HG02763 (cell line): ENCODE measurements around the gene SND1.
A peak's percentile ranks its signal among the peaks of the same experiment; 100 is the strongest.

Experiments used
- ATAC-seq: cut with Tn5 transposase; IDR thresholded peaks from one replicate; pipeline ENCODE4 v1.9.1; 2021; ENCODE audit warnings: mild to moderate bottlenecking, moderate library complexity; ENCODE audit not compliant: unreplicated experiment

SND1 gene

DNA sequence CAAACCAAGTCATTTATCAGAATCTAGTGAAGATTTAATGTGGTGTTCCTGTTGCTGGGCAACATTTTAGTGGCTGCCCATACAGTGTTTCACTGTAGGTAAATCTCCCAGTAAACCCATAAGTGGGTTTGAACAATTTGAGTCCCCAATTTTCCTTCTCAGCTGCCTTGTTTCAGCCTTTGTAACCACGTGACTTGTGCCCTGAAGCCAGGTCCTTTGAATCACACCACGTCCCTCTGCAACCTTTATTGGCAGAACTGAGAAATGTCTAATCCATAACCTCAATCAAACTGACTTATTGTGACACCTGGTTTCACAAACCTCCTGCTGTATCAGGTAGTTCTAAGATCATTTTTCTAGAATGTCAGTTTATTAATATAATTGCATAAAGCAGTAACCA lies 30.1 kb downstream of the SND1 start:
- no peak for ATAC-seq

DNA sequence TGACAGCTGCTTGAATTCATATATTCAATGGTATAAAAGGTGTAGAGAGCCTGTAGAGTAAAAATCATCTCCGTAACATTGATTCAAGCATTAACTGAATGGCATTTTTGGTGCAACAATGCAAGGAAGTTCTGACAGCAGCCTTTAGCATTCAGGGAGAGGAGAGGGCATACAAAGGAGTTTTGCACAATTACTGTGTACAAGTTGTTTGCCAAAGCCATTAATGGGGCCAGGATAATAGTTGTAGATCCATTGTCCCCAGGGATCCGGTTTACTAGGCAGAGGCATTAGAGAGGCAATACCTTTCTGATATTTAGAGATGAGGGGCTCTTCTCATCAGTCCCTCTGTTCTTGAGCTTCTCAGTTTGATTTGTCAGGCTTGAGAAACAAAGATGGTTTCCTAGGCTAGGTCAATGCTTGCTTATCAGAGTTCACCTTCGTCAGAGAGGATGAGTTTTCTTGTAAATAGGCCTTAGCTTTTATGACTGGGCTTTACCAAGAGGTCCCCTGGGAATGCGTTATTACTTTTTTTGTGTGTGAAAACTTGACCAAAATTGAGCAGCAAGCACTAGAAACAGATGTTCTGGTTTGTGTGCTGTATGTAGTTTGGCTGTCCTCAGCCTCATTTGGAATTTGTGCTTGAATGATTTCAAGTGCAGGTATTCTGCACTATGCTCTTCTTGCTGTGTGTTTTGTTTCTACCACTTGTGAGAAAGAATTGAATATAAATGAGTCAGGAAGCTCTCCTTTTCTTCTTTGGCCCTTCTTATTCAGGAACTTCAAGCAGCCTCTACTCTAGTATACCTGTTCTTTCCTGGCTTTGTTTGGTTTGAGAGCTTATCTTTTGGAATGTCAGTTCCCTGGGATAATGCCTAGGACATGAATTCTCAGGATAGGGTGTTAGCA lies 32.0 kb downstream of the SND1 start:
- ATAC-seq = peak; percentile 54

DNA sequence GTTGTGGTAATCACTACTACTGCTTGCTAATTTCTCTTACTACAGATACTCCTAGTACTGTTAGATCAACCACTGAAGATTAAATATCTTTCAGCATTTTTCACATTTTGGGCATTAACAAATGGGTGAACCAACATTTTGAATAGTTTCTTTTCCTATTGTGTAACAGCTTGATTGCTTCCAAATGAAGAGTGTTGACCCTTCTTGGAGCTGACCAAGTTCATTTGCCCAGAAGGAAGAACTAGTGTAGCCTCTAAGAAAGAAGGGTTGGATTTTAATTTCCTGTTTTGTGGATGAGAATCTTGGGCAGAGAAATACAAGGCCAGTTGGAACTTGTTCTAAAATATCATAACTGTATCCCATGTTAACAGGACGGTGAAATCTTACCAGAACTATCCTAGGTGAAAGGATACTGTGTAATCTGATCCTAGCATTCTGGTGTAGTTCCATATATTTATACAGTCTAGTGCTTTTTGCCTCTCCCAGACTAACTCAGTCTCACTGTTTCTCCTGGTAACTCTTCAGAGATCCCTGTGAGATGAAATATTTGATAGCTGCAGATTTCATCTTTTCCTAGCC lies 37.3 kb downstream of the SND1 start:
- ATAC-seq = no peak

DNA sequence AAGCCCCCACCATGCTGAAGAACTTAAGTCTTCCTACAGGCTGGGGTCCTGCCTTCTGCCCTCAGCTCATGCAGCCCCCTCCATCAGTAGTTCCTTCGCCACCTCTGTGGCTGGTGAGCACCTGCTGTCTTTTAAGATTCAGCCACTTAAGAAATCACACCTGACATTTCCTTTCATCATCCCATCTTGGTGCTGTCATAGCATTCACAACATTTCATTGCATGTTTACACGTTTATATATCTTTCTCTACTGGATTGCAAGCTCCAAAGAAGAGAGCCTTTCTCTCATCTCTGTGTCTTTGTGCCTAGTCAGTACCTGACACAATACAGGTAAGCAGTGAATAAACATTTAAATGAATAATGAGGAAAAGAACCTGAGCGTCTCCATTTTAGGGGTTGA lies 38.3 kb downstream of the SND1 start:
- no peak for ATAC-seq

DNA sequence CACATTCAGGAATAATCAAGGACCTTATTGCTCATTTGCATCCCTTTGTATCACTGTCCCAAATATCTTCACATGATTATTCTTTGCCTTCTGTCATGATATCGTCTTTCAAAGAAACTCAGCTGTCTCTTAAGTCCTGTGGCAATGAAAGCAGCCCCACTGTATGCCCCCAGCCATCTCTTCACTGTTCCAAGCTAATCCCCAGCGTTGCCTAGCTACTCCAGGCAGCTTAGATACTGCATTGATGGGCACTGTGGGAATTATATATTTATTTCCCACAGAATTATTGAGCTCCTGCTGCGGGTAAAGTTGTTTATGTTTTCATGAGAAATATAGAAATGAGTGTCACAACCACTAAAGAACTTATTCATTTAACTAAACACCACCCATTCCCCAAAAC lies 38.8 kb downstream of the SND1 start:
- no peak for ATAC-seq

DNA sequence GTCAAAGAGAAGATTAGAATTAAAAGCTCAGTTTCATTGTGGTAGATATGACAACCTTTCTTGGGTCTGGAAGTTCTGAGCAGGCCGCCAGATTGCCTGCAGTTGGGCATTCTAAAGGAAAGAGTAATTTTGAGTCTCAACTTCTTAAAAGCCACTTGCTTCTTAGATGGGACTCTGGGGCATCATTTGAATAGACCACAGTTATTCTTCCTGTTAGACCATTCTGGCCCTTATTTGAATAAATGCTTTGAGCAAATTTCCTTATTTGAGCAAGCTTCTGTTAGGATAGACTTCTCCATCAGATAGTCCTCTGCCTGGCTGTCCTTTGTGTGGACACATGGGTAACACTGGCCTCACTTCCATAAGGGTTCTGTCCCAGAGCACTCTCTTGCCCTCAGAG lies 40.2 kb downstream of the SND1 start:
- no peak for ATAC-seq

DNA sequence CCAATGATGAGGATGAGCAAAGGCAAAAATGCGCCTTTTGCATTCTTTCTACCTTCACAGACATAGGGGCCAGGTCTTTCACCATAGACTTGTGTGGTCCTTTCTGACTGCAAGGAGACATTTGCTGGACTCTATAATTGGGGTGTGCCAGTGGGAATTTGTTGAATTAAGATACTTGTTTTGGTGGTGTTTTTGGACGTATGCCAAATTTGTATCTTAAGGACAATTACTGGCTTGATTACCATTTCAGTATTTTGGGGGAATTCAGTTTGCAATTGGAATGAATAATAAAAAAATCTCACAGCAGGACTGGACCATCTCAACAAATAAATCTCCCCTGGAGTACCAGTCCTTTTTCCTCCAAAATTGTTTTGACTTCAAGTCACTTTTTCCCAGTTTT lies 47.9 kb downstream of the SND1 start:
- no peak for ATAC-seq

DNA sequence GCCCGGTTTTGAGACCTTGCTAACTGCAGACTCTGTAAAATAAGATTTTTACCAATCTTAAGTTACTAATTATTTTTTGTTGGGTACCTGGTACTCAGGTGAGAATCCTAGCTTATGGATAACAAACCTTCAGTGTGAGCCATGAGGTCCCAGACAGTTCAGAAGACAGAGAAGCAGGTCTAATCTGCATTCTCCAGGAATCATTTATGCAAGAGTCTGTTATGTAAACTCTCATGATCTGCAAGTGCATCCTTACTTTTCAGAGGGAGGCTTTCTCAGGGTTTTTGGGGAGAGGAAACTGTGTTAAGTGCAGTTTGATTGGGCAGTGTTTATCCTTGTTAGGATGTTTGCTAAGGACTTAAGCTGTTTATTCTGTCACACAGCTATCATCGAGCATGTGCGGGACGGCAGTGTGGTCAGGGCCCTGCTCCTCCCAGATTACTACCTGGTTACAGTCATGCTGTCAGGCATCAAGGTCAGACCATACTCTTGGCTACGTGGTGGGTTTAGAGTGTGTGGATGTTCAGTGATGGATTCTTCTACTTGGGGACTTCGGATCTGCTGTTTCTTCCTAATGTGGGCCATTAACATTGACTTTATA lies 50.2 kb downstream of the SND1 start:
- no peak for ATAC-seq

DNA sequence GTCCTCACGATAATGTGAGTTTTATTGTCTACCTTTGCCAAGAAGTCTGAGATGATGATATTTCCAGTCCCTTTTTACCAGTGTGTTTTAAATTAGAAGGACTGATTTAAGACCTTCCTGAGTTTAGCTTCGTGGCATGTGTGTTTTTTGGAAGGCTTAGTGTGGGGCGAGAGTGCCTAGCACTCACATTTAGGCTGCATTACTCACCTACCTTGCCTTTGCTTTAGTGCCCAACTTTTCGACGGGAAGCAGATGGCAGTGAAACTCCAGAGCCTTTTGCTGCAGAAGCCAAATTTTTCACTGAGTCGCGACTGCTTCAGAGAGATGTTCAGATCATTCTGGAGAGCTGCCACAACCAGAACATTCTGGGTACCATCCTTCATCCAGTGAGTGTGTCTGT lies 50.9 kb downstream of the SND1 start:
- no peak for ATAC-seq

DNA sequence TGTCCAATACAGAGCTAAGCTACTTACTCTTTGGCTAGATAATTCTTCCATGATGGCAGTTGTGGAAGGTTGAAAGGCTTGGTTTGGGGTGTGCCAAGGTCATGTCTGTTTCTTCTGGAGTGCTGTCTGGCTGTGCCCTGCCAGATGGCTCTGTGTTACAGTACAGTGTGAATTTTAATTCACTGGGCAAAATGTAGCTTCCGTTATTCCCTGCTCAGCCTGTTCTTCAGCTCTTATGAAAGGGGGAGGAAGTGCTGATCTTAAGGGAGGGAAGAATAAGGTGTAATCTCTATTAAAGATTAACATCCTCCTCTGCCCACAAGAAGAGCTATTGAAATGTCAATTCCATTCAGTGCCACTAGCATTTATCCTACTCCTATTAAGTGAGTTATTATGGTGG lies 52.2 kb downstream of the SND1 start:
- no peak for ATAC-seq

DNA sequence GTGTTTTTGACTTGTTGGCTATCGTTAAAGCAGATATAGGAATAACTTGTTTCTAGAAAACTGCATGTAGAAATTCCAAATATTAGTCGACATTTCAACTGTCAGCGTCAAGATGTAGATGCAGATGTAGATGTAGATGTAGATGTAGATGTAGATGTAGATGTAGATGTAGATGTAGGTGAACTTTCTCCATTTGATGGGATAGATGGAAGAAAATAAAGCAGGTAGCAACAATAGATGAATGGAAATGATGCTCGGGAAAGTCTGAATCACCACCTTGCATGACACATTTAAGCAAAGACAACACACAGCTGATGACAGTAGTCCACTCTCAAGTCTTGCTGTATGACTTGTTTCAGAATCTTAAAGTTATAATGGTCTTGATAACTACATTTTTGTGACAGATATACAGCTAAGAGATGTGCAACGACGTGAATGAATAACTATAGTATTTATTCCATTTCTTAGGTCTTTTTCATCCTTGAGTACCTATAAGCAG lies 53.5 kb downstream of the SND1 start:
- no peak for ATAC-seq

DNA sequence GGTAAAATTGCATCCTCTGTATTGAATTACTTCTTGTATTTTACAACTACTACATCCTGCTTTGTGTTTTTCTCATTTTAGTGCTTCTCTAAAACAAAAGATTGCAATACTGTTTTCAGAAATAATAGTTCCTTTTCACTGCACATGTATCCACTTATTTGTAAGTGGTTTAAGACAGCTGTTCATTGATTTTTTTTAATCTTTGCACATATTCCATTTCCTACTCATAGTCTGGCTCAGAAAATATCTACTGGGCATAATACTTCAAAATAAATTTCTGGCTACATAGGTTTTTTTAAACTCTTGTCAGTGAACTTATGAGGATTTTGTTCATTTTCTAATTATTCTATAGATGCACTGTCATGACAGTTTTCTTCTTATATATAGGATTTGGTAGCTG lies 54.8 kb downstream of the SND1 start:
- no peak for ATAC-seq

DNA sequence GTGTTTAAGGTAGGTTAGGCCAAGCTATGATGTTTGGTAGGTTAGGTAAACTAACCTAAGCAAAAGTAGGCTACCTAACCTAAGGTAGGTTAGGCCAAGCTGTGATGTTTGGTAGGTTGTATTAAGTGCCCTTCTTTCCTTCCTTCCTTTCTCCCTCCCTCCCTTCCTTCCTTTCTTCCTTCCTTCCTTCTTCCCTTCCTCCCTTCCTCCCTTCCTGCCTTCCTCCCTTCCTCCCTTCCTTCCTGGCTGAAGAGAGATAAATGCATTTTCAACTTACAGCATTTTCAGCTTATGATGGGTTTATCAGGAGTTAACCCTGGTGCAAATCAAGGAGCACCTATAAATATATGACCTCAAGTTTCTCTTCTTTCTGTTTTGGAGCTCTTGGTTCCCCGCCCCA lies 56.2 kb downstream of the SND1 start:
- no peak for ATAC-seq

DNA sequence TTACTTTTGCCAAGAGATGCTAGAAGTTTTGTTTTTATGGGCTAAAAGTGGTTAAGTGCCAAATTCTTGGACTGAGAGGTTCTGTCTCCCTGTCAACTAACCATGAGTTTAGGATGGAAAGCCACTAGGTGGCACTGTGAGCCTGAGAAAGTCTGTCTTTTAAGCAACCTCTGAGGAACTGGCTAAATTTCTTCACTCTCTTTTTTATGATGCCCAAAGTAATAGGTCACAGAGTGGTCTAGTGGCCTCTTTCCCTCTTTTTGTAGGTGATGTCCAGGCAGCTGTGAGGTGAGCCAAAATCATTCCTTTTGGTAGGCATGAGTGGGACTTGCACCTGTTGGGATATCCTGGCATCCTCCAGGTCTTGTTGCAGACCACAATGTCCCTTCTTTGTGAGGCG lies 56.8 kb downstream of the SND1 start:
- ATAC-seq = no peak

DNA sequence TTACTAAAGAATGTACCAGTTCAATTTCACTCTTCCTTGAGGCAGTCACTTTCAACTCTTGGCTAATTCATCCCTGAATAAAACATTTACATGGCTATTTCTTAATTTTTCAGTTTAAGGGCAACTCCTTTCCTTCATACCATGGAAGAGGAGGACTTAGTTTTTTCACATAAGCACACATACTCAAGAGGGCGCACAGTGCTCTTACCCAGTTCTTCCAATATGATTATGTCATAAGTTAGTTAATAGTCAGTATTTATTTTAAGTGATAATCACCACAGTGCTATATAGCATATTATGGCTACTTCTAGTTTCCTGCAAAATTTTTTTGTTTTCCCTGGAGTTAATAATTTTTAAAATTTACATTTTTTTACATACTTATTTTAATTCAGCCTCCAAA lies 58.6 kb downstream of the SND1 start:
- no peak for ATAC-seq

DNA sequence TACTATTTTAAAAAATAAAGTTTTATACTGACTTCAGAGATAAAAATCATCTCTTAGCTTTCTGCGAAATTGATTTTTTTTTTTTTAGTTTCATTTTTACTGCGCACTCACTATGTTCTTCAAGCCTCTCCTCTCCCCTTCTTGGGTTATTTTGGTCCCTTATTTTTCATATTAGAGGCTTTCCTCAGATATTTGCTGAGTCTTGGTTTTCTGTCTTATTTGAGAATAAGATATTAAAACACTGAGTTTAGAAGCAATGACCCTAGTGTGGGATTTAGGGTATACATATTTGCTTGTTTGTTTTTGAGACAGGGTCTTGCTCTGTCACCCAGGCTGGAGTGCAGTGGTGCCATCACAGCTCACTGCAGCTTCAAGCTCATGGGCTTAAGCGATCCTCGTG lies 59.9 kb downstream of the SND1 start:
- no peak for ATAC-seq

DNA sequence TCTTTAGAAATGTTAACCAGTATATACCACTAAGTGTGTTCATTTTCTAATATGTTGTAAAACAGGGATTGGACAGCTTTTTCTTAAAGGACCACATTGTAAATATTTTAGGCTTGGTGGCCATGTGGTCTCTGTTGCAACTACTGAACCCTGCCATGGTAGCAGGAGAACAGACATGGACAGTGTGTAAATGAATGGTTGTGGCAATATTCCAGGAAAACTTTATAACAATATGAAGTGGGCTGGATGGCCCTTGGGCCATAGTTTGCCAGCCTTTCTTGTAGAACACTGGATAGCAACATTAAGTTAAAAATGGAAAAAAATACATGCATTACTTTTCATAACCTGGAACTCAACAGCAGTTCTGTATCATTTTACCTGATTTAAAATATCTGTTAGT lies 61.0 kb downstream of the SND1 start:
- ATAC-seq = no peak

DNA sequence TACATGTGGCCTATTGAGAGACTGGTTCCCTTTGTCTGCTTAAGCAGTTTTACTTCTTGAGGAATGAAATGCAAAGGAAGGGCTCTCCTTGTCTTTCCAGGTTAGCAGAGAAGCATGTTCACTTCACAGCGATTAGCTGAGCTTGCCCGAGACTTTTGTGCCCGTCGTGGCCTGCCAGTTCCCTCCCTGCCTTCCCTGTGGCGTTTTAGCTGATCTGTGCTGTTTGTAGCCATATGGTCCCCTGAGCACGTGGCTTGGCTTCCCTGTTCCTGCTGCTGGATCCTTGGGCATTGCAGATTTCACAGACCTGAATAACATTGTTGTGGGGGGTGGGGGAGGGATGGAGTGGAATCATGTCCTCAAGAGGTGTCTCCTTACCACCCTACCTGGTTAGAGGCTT lies 61.8 kb downstream of the SND1 start:
- no peak for ATAC-seq

DNA sequence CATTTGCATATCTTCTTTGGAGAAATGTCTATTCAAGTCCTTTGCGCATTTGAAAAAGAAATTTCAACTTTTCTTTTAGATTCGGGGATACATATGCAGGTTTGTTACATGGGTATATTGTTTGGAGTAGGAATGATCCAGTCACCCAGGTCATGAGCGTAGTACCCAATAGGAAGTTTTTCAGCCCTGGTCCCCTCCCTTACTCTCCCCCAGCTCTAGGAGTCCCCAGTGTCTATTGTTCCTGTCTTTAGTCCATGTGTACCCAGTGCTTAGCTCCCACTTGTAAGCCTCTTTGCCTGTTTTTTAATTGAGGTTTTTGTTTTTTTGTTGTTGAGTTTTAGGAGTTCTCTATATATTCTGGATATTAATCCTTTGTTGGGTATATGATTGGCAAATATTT lies 63.3 kb downstream of the SND1 start:
- ATAC-seq = no peak

DNA sequence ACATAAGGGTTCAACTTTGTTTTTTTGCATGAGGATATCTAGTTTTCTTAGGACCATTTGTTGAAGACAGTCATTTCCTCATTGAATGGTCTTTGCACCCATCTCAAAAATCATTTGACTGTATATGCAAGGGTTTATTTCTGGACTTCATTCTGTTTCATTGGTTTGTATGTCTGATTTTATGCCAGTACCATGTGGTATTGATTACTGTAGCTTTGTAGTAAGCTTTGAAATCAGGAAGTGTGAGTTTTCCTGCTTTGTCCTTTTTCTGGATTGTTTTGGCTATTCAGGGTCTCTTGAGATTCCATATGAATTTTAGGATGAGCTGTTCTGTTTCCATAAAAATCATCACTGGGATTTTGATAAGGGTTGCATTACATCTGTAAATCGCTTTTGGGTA lies 63.9 kb downstream of the SND1 start:
- no peak for ATAC-seq

DNA sequence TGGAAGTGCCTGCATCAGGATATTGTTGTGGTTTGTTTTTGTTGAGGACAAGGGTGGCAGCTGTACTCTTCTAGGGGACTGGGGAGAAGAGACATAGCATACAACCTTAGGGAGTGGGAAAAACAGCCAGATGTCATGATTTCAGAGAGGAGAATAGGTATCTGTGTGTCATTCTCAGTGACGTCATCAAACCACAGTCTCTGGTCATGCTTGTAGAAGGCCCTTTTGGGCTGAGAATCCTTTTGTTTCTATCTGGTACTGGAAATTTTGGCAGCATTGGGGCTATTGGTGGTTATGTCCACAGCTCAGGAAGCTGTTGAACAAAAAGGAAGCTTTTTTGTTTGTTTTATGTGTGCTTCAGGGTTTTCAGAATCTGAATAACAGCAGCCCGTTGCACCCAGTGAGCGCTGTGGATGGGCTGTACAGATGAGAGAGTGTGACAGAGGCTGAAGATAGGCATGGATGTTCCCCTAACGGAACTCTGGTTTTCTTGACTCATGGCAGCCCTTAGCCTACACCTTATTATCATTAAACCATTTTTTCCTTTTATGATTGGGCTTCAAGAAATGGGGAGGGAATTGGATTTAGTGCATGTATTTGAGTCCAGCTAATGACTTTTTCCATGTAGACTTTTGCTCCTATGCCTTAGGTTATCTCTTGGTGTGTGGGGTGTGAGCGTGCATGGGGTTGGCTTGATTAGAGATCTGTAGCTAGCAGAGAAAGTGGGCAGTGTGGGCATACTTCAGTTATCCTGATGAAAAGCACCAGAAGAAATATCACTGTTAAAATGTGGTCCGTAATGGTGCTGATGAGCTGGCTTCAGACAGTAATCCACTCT lies 65.7 kb downstream of the SND1 start:
- ATAC-seq = no peak
